Glutamatergic neuron (in vitro differentiated cells): Measurements from ENCODE around the gene SCAI. TPM values are rescaled to one million over a fixed set of nuclear protein-coding genes. Genes with fewer than 3 reads are reported as not detected.

Experiments used
- DNase-seq: peaks from one replicate; pipeline ENCODE4 v3.0.0; 2022
- H3K27ac Mint-ChIP-seq: one replicate; pipeline ENCODE4 v1.8.0; 2020; ENCODE audit warnings: mild to moderate bottlenecking, mixed read lengths, inconsistent platforms; ENCODE audit not compliant: unreplicated experiment
- H3K27me3 Mint-ChIP-seq: one replicate; pipeline ENCODE4 v1.8.0; 2020; ENCODE audit warnings: mild to moderate bottlenecking, moderate library complexity, mixed read lengths, inconsistent platforms; ENCODE audit not compliant: unreplicated experiment
- H3K36me3 Mint-ChIP-seq: one replicate; pipeline ENCODE4 v1.8.0; 2020; ENCODE audit warnings: mild to moderate bottlenecking, mixed read lengths, inconsistent platforms; ENCODE audit not compliant: unreplicated experiment
- H3K4me1 Mint-ChIP-seq: one replicate; pipeline ENCODE4 v1.8.0; 2020; ENCODE audit warnings: mild to moderate bottlenecking, low read depth, mixed read lengths, inconsistent platforms; ENCODE audit not compliant: unreplicated experiment
- H3K4me3 Mint-ChIP-seq: one replicate; pipeline ENCODE4 v1.8.0; 2020; ENCODE audit warnings: mild to moderate bottlenecking, mixed read lengths, inconsistent platforms; ENCODE audit not compliant: unreplicated experiment
- H3K9me3 Mint-ChIP-seq: one replicate; pipeline ENCODE4 v1.8.0; 2020; ENCODE audit warnings: mild to moderate bottlenecking, moderate library complexity, mixed read lengths, inconsistent platforms; ENCODE audit not compliant: unreplicated experiment
- CTCF ChIP-seq: fragments of 200-600 bp; sonication (generic); IDR thresholded peaks from one replicate; pipeline ENCODE4 v1.5.0; 2021; ENCODE audit not compliant: partially characterized antibody, unreplicated experiment
- total RNA-seq: library from RNA; stranded (reverse); fragmentation: NEBNext Ultra II Directional; extraction: Animal tissue kit (Norgen Biotek cat#: 25700); gene quantifications from one replicate; pipeline ENCODE4 v1.2.1, GENCODE V29; 2021; ENCODE audit not compliant: unreplicated experiment

SCAI gene
- total RNA-seq, 1 donor from 2014 or later: 13.7 TPM

GRCh38 chr9:125106285-125106893, 36.9 kb downstream of the SCAI start:
- TF ChIP-seq CTCF: no peak
- H3K4me3 Mint-ChIP-seq: no peak overlapping the region
- no peaks in the 10 kb centered on the region for H3K36me3 Mint-ChIP-seq
- H3K4me1 Mint-ChIP-seq: peaks cover 5% of the 10 kb centered on the region
- no peak overlapping the region for H3K27ac Mint-ChIP-seq
- DNase-seq: no peak
- H3K9me3 Mint-ChIP-seq: peaks cover 3% of the 10 kb centered on the region
- no peaks in the 10 kb centered on the region for H3K27me3 Mint-ChIP-seq

GRCh38 chr9:125103770-125104460, 39.4 kb downstream of the SCAI start:
- no peak for DNase-seq
- Mint-ChIP-seq H3K27ac (no peak overlapping the region), H3K4me1 (peaks cover 5% of the 10 kb centered on the region), H3K27me3 (no peaks in the 10 kb centered on the region), H3K9me3 (peaks cover 2% of the 10 kb centered on the region), H3K36me3 (no peaks in the 10 kb centered on the region), H3K4me3 (no peak overlapping the region)
- no peak for TF ChIP-seq CTCF

DNA sequence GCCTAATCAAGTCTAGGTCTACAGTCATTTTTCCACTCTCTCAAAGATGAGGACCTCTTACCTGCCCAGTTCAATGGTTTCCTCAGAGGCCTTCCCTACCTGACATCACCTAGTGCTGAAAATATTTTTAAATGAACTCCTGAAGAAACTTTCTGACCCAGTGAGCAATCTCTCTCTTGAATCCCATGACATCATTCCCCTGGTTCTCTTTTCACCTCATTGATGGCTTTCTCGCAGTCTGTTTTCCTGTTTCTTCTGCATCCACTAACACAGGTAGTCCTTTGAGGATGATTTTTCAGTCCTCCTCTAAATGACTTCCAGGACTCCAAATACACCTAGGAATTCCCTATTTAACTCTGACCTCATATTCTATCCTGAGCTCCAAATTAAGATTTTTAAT, 40.3 kb downstream of the SCAI start:
- no peak for DNase-seq
- no peaks in the 10 kb centered on the region for H3K36me3 Mint-ChIP-seq
- no peak overlapping the region for H3K27ac Mint-ChIP-seq
- TF ChIP-seq CTCF: no peak
- H3K4me3 Mint-ChIP-seq: peak overlapping the region; percentile 30
- peaks cover 5% of the 10 kb centered on the region for H3K4me1 Mint-ChIP-seq
- H3K9me3 Mint-ChIP-seq: peaks cover 2% of the 10 kb centered on the region
- H3K27me3 Mint-ChIP-seq: no peaks in the 10 kb centered on the region

- Mint-ChIP-seq H3K36me3 (no peaks in the 10 kb centered on the region), H3K4me1 (peaks cover 5% of the 10 kb centered on the region), H3K27ac (no peak overlapping the region), H3K27me3 (no peaks in the 10 kb centered on the region), H3K9me3 (peaks cover 2% of the 10 kb centered on the region), H3K4me3 (no peak overlapping the region)
- TF ChIP-seq CTCF: no peak
- DNase-seq: no peak
Measured at GRCh38 chr9:125100822-125101221, 42.5 kb downstream of the SCAI start.

DNA sequence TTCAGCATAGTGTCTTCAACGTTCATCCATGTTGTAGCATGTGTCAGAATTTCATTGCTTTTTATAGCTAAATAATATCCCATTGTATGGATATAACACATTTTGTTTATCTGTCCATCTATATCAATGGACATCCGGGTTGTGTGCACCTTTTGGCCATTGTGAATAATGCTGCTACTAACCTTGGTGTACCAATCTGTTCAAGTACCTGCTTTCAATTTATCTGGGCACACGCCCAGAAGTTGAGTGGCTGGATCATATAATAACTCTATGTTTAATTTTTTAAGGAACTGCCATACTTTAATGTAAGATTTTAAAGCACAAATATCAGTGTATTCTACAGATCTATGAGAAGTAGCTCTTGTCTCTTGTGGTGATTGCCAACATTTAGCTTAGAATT, 43.5 kb downstream of the SCAI start:
- no peak for DNase-seq
- no peaks in the 10 kb centered on the region for H3K27me3 Mint-ChIP-seq

More for the DNA sequence above, 43.5 kb downstream of the SCAI start:
- H3K4me3 Mint-ChIP-seq: no peak overlapping the region
- no peak for TF ChIP-seq CTCF
- no peak overlapping the region for H3K27ac Mint-ChIP-seq
- peaks cover 5% of the 10 kb centered on the region for H3K4me1 Mint-ChIP-seq
- peaks cover 4% of the 10 kb centered on the region for H3K9me3 Mint-ChIP-seq
- H3K36me3 Mint-ChIP-seq: peaks cover 8% of the 10 kb centered on the region
